Mesenchymal stem cell (in vitro differentiated cells and primary cell): ENCODE measurements around the gene UBTD2.
"Not testable (repeated sequence)": the region's sequence is repeated elsewhere in the genome, so short reads cannot be mapped to it uniquely, and the experiment has no call there.

Experiments
- DNase-seq: peaks from one replicate; pipeline ENCODE4 v3.0.0-alpha.2; 2013
- H2AFZ ChIP-seq: one replicate; pipeline ENCODE4 v1.6.1; 2013; ENCODE audit warnings: low read depth, mild to moderate bottlenecking, control low read depth, inconsistent platforms, low read length, moderate library complexity
- H2AK5ac ChIP-seq: 2 replicates; pipeline ENCODE4 v1.6.1; 2013; ENCODE audit warnings: low read length, moderate library complexity, mild to moderate bottlenecking, inconsistent platforms; ENCODE audit not compliant: severe bottlenecking
- H2BK120ac ChIP-seq: one replicate; pipeline ENCODE4 v1.6.1; 2013; ENCODE audit warnings: low read depth, mild to moderate bottlenecking, inconsistent platforms, low read length, moderate library complexity
- H2BK12ac ChIP-seq, 2 experiments: one replicate each; pipeline ENCODE4 v1.6.1; 2013; ENCODE audit warnings: inconsistent platforms in 2 of 2, low read length in 2 of 2, mild to moderate bottlenecking in 2 of 2, moderate library complexity in 2 of 2, control low read depth in 1 of 2
- H2BK15ac ChIP-seq: one replicate; pipeline ENCODE4 v1.6.1; 2013; ENCODE audit warnings: mild to moderate bottlenecking, low read depth, inconsistent platforms; ENCODE audit not compliant: poor library complexity, severe bottlenecking
- H2BK5ac ChIP-seq: 2 replicates; pipeline ENCODE4 v1.6.1; 2013; ENCODE audit warnings: low read depth, mild to moderate bottlenecking, low read length, control low read depth, inconsistent platforms; ENCODE audit not compliant: poor library complexity, severe bottlenecking
- H3K14ac ChIP-seq, 2 experiments: one replicate each; pipeline ENCODE4 v1.6.1; 2013; ENCODE audit warnings: inconsistent platforms in 2 of 2, low read length in 2 of 2, control low read depth in 1 of 2, mild to moderate bottlenecking in 1 of 2, moderate library complexity in 1 of 2
- H3K18ac ChIP-seq, 2 experiments: one replicate each; pipeline ENCODE4 v1.6.1; 2013; ENCODE audit warnings: inconsistent platforms in 2 of 2, low read length in 2 of 2, control low read depth in 1 of 2, low read depth in 1 of 2, mild to moderate bottlenecking in 1 of 2
- H3K23ac ChIP-seq, 2 experiments: one replicate each; pipeline ENCODE4 v1.6.1; 2013; ENCODE audit warnings: inconsistent platforms in 2 of 2, low read length in 2 of 2, mild to moderate bottlenecking in 2 of 2, moderate library complexity in 2 of 2, control low read depth in 1 of 2
- H3K27ac ChIP-seq: 2 replicates; pipeline ENCODE4 v1.5.1; 2013; ENCODE audit warnings: mild to moderate bottlenecking, moderate library complexity, low read length, control low read depth, inconsistent platforms; ENCODE audit not compliant: poor library complexity, severe bottlenecking
- H3K27me3 ChIP-seq, 2 experiments: 2 replicates each; pipeline versions ENCODE4 v1.6.1 to v1.7.0; 2013; ENCODE audit warnings: low read length in 2 of 2, mild to moderate bottlenecking in 2 of 2, moderate library complexity in 2 of 2, control low read depth in 1 of 2, inconsistent platforms in 1 of 2; ENCODE audit not compliant: control insufficient read depth in 1 of 2, insufficient read depth in 1 of 2
- H3K36me3 ChIP-seq, 2 experiments: 2 replicates each; pipeline versions ENCODE4 v1.6.1 to v1.7.0; 2013; ENCODE audit warnings: low read length in 2 of 2, control low read depth in 1 of 2, inconsistent platforms in 1 of 2, low read depth in 1 of 2, mild to moderate bottlenecking in 1 of 2; ENCODE audit not compliant: insufficient read depth in 2 of 2, control insufficient read depth in 1 of 2
- H3K4ac ChIP-seq, 2 experiments: one replicate each; pipeline ENCODE4 v1.6.1; 2013; ENCODE audit warnings: inconsistent platforms in 2 of 2, low read length in 2 of 2, mild to moderate bottlenecking in 2 of 2, moderate library complexity in 2 of 2, control low read depth in 1 of 2, low read depth in 1 of 2
- H3K4me1 ChIP-seq: 2 replicates; pipeline ENCODE4 v1.6.1; 2013; ENCODE audit warnings: low read depth, low read length, control low read depth; ENCODE audit not compliant: control insufficient read depth, insufficient read depth
- H3K4me2 ChIP-seq: 2 replicates; pipeline ENCODE4 v1.6.1; 2013; ENCODE audit warnings: low read length, mild to moderate bottlenecking, inconsistent platforms; ENCODE audit not compliant: poor library complexity, severe bottlenecking
- H3K4me3 ChIP-seq, 2 experiments: 2 replicates each; pipeline versions ENCODE4 v1.5.1 to v1.7.0; 2013; ENCODE audit warnings: low read length in 2 of 2, mild to moderate bottlenecking in 2 of 2, control low read depth in 1 of 2, low read depth in 1 of 2; ENCODE audit not compliant: insufficient read depth in 1 of 2
- H3K79me1 ChIP-seq: replicated peaks from 2 replicates; pipeline ENCODE4 v1.6.1; 2013; ENCODE audit warnings: mild to moderate bottlenecking, control low read depth, low read length, inconsistent platforms; ENCODE audit not compliant: poor library complexity, severe bottlenecking
- H3K9ac ChIP-seq: 2 replicates; pipeline ENCODE4 v1.7.0; 2013; ENCODE audit warnings: mild to moderate bottlenecking, low read length, moderate library complexity
- H3K9me3 ChIP-seq: 2 replicates; pipeline ENCODE4 v1.7.0; 2013; ENCODE audit warnings: mild to moderate bottlenecking, low read length; ENCODE audit not compliant: control insufficient read depth
- H4K8ac ChIP-seq: one replicate; pipeline ENCODE4 v1.6.1; 2013; ENCODE audit warnings: inconsistent platforms, mild to moderate bottlenecking, low read length, moderate library complexity
- H4K91ac ChIP-seq: one replicate; pipeline ENCODE4 v1.6.1; 2013; ENCODE audit warnings: mild to moderate bottlenecking, low read length, inconsistent platforms
- WGBS: methylation state at CpG from one replicate; pipeline ENCODE4 v1.1.7; 2013; ENCODE audit warnings: mixed read lengths; 5-methylcytosine and 5-hydroxymethylcytosine counted together

The UBTD2 gene

DNA sequence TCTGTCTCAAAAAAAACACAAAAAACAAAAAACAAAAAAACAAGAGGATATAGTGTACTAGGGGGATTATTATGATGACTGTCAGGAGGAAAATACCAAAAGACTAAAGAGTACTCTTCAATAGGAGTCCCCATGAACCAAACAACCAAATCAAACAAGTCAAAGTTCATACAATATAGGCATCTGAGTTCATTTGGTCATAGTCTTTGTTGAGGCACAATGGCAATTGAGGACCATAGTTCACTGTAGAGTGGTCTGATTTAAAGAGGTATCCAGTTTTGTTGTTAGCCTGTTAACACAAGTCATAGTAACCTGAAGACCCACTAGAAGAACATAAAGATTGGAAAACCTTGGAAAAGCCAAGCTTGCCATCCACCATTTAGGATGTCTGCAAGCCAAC, 11.3 kb upstream of the UBTD2 start:
- Histone ChIP-seq H3K27me3 (peaks cover 0 to 3% of the 10 kb centered on the region in 2 experiments), H2BK120ac (no peak overlapping the region), H3K27ac (no peak overlapping the region), H3K4ac (no peak overlapping the region), H3K18ac (no peak overlapping the region), H2BK12ac (no peak overlapping the region), H2AK5ac (no peak overlapping the region), H4K91ac (no peak overlapping the region), H3K9me3 (no peaks in the 10 kb centered on the region), H2BK15ac (no peak overlapping the region), H3K9ac (no peak overlapping the region), H4K8ac (no peak overlapping the region), H2AFZ (no peak overlapping the region), H3K14ac (no peak overlapping the region), H3K4me3 (no peak overlapping the region), H3K4me2 (no peak overlapping the region), H3K36me3 (no peaks in the 10 kb centered on the region), H3K23ac (no peak overlapping the region), H2BK5ac (no peak overlapping the region), H3K4me1 (peaks cover 6% of the 10 kb centered on the region), H3K79me1 (no peaks in the 10 kb centered on the region)
- no peak for DNase-seq

DNA sequence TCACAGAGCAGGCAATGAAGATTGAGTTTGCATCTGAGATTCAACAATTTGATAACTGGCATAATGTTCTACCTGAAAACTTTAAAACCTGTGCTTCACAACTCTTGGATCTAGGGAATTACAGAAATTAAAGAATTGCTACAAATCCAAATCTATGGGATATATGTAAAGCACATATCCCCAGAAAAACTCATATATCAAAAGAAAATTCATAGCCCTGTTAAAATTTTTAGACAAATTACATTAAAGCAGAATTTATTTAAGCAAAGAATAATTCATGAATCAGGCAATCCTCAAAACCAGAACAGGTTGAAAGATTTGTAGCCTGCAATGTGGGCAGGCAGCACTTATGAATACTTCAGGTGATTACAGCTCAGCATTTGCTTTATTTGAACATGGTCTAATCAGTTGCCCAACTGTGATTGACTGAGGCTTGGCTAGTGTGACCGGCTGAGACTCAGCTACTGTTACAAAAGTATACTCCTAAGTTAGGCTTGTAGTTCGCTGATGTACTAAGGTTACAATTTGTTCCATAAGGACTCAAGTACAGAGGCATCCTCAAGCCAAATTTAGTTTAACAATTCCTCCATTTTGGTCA, 10.3 kb upstream of the UBTD2 start:
- Histone ChIP-seq H3K36me3 (no peaks in the 10 kb centered on the region), H3K27me3 (peaks cover 0 to 3% of the 10 kb centered on the region in 2 experiments), H3K27ac (no peak overlapping the region), H2AK5ac (no peak overlapping the region), H4K91ac (no peak overlapping the region), H3K23ac (no peak overlapping the region), H3K9me3 (no peaks in the 10 kb centered on the region), H3K14ac (no peak overlapping the region), H3K18ac (no peak overlapping the region), H3K9ac (no peak overlapping the region), H3K4me2 (no peak overlapping the region), H2BK15ac (no peak overlapping the region), H4K8ac (no peak overlapping the region), H3K79me1 (no peaks in the 10 kb centered on the region), H3K4me3 (no peak overlapping the region), H3K4me1 (peaks cover 6% of the 10 kb centered on the region), H2AFZ (no peak overlapping the region), H2BK5ac (no peak overlapping the region), H2BK12ac (no peak overlapping the region), H3K4ac (no peak overlapping the region), H2BK120ac (no peak overlapping the region)
- WGBS: 100% methylated on average over 2 of the region's 2 CpGs
- DNase-seq: no peak

DNA sequence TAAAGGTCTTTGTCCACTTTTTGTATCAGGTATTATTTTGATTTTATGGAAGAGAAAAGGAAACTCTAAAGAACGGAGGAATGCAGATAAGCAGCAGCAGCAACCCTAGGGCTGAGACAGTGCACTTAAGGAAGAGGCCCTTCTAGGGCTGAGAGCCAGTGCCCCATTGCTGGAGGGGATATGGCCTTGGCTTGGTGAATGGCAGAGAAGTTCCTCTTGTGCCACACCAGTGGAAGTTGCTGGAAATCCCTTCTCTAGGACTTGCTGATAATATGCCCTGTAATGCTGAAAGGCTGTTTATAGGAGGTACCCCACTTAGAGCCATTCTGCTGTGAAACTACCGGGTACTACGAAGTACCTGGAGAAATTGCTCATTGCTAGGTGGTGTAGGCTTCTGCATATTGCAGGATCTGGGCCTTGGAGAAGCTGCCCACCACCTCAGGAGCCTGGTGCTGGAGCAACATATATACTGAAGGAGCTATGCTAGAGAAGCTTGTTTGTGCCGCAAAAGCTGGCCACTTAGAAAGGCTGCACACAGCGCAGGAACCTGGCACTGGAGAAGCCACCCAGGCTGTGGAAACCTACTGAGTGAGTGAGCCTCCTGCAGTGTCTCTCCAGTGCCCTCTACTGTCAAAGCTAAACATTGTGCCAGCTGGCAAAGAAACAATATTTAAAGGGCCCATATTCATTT, 9.6 kb upstream of the UBTD2 start:
- peak overlapping the region in 1 of 2 experiments; percentile 5 for H3K23ac ChIP-seq
- no peak overlapping the region for H2AK5ac ChIP-seq
- H3K4ac ChIP-seq: peak overlapping the region in 1 of 2 experiments; percentile 69
- H3K18ac ChIP-seq: peak overlapping the region in 1 of 2 experiments; percentile 40
- no peaks in the 10 kb centered on the region for H3K79me1 ChIP-seq
- no peak overlapping the region for H2BK120ac ChIP-seq
- no peak overlapping the region for H2BK15ac ChIP-seq
- WGBS: 61% methylated on average over 5 of the region's 5 CpGs
- no peaks in the 10 kb centered on the region for H3K36me3 ChIP-seq
- no peak overlapping the region for H2BK5ac ChIP-seq
- peaks cover 6% of the 10 kb centered on the region for H3K4me1 ChIP-seq
- H3K4me2 ChIP-seq: no peak overlapping the region
- no peak overlapping the region for H4K8ac ChIP-seq
- H2AFZ ChIP-seq: peak overlapping the region; percentile 29
- H3K14ac ChIP-seq: no peak overlapping the region
- no peak overlapping the region for H3K4me3 ChIP-seq
- no peaks in the 10 kb centered on the region for H3K9me3 ChIP-seq
- DNase-seq: peak; percentile 80
- H4K91ac ChIP-seq: no peak overlapping the region
- H3K9ac ChIP-seq: no peak overlapping the region
- H3K27me3 ChIP-seq: peaks cover 0 to 3% of the 10 kb centered on the region in 2 experiments
- H2BK12ac ChIP-seq: no peak overlapping the region
- no peak overlapping the region for H3K27ac ChIP-seq

DNA sequence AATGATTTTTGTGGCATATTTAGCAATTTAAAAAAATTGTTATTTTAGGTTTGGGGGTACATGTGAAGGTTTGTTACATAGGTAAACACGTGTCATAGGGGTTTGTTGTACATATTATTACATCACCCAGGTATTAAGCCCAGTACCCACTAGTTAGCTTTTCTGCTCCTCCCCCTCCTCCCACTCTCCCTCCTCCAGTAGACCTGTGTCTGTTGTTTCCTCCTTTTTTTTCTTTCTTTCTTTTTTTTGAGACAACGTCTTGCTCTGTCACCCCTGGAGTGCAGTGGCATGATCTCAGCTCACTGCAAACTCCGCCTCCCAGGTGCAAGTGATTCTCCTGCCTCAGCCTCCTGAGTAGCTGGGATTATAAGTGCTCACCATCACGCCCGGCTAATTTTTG, 8.3 kb upstream of the UBTD2 start:
- not testable (repeated sequence) for H2BK120ac ChIP-seq, H3K27me3 ChIP-seq, H2AK5ac ChIP-seq, H3K9me3 ChIP-seq, H3K9ac ChIP-seq, H3K4me3 ChIP-seq, H3K27ac ChIP-seq, H2BK12ac ChIP-seq, H3K36me3 ChIP-seq, H3K14ac ChIP-seq, H2BK15ac ChIP-seq, H3K4me1 ChIP-seq, H3K18ac ChIP-seq, H2BK5ac ChIP-seq, DNase-seq, H4K8ac ChIP-seq, H3K23ac ChIP-seq, H3K4me2 ChIP-seq, H3K4ac ChIP-seq, H3K79me1 ChIP-seq, H2AFZ ChIP-seq, H4K91ac ChIP-seq
- 49% methylated on average over 3 of the region's 5 CpGs for WGBS
